ENCODE data around the gene GOLM1.

DNA sequence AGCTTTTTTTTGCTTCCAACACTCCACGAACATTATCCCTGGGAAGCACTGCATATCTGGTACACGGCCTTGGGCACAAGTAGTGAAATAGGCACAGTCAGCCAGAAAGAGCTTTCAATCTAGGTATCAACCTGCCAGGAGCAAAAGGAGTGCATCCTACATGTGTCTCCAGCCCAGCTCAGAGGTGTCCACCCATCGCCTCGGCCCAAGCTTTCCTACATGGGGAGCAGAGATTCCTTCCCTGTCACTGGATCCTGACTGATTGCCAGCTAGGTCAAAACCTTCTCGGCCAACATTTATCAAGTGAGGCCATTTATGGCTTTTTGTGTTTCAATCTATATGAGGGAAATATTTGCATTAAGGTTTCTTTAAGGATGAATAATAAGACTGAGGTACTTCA lies 55.8 kb downstream of the GOLM1 start:
- TF ChIP-seq, protein P1, sequence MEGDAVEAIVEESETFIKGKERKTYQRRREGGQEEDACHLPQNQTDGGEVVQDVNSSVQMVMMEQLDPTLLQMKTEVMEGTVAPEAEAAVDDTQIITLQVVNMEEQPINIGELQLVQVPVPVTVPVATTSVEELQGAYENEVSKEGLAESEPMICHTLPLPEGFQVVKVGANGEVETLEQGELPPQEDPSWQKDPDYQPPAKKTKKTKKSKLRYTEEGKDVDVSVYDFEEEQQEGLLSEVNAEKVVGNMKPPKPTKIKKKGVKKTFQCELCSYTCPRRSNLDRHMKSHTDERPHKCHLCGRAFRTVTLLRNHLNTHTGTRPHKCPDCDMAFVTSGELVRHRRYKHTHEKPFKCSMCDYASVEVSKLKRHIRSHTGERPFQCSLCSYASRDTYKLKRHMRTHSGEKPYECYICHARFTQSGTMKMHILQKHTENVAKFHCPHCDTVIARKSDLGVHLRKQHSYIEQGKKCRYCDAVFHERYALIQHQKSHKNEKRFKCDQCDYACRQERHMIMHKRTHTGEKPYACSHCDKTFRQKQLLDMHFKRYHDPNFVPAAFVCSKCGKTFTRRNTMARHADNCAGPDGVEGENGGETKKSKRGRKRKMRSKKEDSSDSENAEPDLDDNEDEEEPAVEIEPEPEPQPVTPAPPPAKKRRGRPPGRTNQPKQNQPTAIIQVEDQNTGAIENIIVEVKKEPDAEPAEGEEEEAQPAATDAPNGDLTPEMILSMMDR (IDR thresholded peaks at IDR 0.05; ENCODE audit: borderline replicate concordance, extremely low read depth, low read length, poor library complexity, severe bottlenecking), result no peak
- no peak for TF ChIP-seq EZH2 (IDR thresholded peaks at IDR 0.05; ENCODE audit: borderline replicate concordance, low read depth, low read length, severe bottlenecking)
